PFSK-1 (cell line): ENCODE measurements around the gene LAMB1.

Source experiments
- FOXP2 ChIP-seq: optimal IDR thresholded peaks from 2 replicates; pipeline ENCODE3; 2011; ENCODE audit warnings: borderline replicate concordance, control low read depth, inconsistent platforms; ENCODE audit not compliant: insufficient read depth; ENCODE audit errors: extremely low read length, extremely low read depth
- POLR2AphosphoS5 ChIP-seq: IDR thresholded peaks from 2 replicates; pipeline ENCODE4 v1.6.1; 2012; ENCODE audit warnings: low read depth, mild to moderate bottlenecking, control low read depth, low read length, moderate library complexity
- REST ChIP-seq, 2 experiments: IDR thresholded peaks; 2 replicates each; pipeline versions ENCODE4 v1.6.1 to v1.8.0; 2011 to 2012; ENCODE audit warnings: low read depth in 2 of 2, low read length in 2 of 2, control low read depth in 1 of 2, inconsistent platforms in 1 of 2, mild to moderate bottlenecking in 1 of 2, moderate library complexity in 1 of 2; ENCODE audit not compliant: insufficient read depth in 1 of 2
- SIN3A ChIP-seq: IDR thresholded peaks from 2 replicates; pipeline ENCODE4 v1.6.1; 2012; ENCODE audit warnings: mild to moderate bottlenecking, low read length, moderate library complexity, borderline replicate concordance; ENCODE audit not compliant: insufficient read depth
- TAF1 ChIP-seq: IDR thresholded peaks from 2 replicates; pipeline ENCODE4 v1.6.1; 2012; ENCODE audit warnings: low read length, control low read depth, borderline replicate concordance; ENCODE audit not compliant: insufficient read depth

The LAMB1 gene

GRCh38 chr7:107946451-107946850, 56.5 kb downstream of the LAMB1 start:
- TF ChIP-seq REST (IDR thresholded peaks at IDR 0.05; ENCODE audit: insufficient read depth in 1 of 2, low read depth in 2 of 2, low read length in 2 of 2), result no peak
- no peak for TF ChIP-seq SIN3A
- no peak for TF ChIP-seq FOXP2
- no peak for TF ChIP-seq POLR2AphosphoS5
- no peak for TF ChIP-seq TAF1

GRCh38 chr7:107945332-107945731, 57.6 kb downstream of the LAMB1 start:
- TF ChIP-seq POLR2AphosphoS5 (no peak), FOXP2 (no peak), TAF1 (no peak), REST (IDR thresholded peaks at IDR 0.05; ENCODE audit: insufficient read depth in 1 of 2, low read depth in 2 of 2, low read length in 2 of 2) (no peak), SIN3A (no peak)

GRCh38 chr7:107944411-107945169, 58.4 kb downstream of the LAMB1 start:
- TF ChIP-seq TAF1, result no peak
- no peak for TF ChIP-seq FOXP2
- no peak for TF ChIP-seq REST (IDR thresholded peaks at IDR 0.05; ENCODE audit: insufficient read depth in 1 of 2, low read depth in 2 of 2, low read length in 2 of 2)
- TF ChIP-seq POLR2AphosphoS5, result no peak

- TF ChIP-seq TAF1, result no peak
- TF ChIP-seq REST (IDR thresholded peaks at IDR 0.05; ENCODE audit: insufficient read depth in 1 of 2, low read depth in 2 of 2, low read length in 2 of 2), result no peak
- TF ChIP-seq FOXP2, result no peak
- no peak for TF ChIP-seq POLR2AphosphoS5
- TF ChIP-seq SIN3A, result no peak
Observed at GRCh38 chr7:107943018-107943417, 59.9 kb downstream of the LAMB1 start.

GRCh38 chr7:107940951-107941350, 62.0 kb downstream of the LAMB1 start:
- no peak for TF ChIP-seq REST (IDR thresholded peaks at IDR 0.05; ENCODE audit: insufficient read depth in 1 of 2, low read depth in 2 of 2, low read length in 2 of 2)
- TF ChIP-seq SIN3A, result no peak
- TF ChIP-seq POLR2AphosphoS5, result no peak
- no peak for TF ChIP-seq TAF1
- no peak for TF ChIP-seq FOXP2
